ENCODE results near the gene VIPR2.

GRCh38 chr7:159067576-159068487, 76.8 kb downstream of the VIPR2 start:
- TF ChIP-seq CTCF (IDR thresholded peaks at IDR 0.05) (no peak), POLR2A (IDR thresholded peaks at IDR 0.05) (no peak), POLR2AphosphoS5 (IDR thresholded peaks at IDR 0.05) (no peak), EP300 (IDR thresholded peaks at IDR 0.05) (no peak)
